NCI-H446 treated with DMSO at 0.1 percent for 48 hours (cell line): ENCODE data around the gene CD86.

ENCODE experiments used
- DNase-seq: peaks from one replicate; lab custom pipeline; 2025; lab: John Stamatoyannopoulos, UW

The CD86 gene

GRCh38 chr3:122060040-122060698 lies 5.0 kb downstream of the CD86 start:
- no peak for DNase-seq

GRCh38 chr3:122063908-122064307 lies 8.7 kb downstream of the CD86 start:
- no peak for DNase-seq

GRCh38 chr3:122064326-122064725 lies 9.2 kb downstream of the CD86 start:
- no peak for DNase-seq

GRCh38 chr3:122066331-122067213 lies 11.4 kb downstream of the CD86 start:
- DNase-seq: no peak

- no peak for DNase-seq
These were observed 12.0 kb downstream of the CD86 start for GRCh38 chr3:122067214-122067550.

DNA sequence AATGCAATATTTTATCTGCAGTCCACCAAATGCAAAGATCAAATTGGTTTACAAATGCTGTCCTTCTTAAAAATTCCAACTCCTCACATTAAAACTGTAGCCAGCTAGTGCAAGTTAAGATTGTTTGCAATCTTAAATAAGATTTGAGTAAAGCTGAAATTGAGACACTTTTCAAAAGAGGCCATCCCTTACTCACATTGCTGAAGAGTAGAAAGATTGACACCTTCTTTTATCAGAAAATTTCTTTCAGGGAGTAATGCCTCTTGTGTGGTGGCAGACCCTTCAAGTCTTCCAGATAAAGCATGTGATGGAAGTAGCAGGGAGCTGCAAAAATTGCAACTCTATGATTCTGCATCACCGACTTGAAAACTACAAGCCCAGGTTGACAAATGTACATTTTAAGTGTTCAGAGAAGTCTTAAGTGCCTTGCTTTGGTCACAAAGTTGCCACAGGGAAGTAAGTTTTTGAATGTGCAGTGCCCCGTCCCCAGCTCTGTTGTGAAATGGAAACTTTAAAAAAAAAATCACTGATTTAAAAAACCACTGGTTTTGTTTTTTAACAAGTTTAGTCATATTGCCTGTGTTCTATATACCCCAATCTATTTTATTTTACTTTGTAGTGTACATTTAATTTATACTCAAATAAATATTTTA lies 12.6 kb downstream of the CD86 start:
- no peak for DNase-seq

DNA sequence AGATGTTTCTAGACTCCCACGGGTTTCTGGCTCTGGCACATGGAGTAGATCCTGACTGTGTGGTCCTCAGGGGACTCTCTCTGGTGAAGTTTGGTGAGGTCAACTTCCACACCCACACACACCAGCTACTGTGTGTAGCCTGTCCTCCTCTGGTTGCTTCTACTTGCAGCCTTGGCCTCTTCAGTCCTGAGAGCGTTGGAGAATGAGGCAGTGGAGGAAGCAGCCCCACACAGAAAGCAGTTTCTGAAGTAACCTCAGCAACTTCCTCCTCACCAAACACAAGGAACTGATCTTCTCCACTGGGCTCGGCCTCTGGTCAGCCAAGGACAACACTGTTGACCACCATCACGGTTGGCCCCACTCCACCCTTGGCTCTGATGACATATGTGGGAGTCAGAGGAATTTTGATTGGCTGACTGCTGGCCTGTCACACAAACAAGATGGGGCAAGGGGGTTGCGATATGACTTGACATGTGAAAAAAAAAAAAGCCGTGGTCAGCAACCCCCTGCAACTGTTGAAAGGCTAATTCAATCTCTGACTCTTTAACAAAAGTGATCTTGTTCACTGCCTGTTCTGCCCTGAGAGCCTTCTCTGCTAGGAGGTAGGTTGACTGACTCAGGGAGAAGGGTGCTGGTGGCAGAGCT lies 19.6 kb downstream of the CD86 start:
- no peak for DNase-seq

DNA sequence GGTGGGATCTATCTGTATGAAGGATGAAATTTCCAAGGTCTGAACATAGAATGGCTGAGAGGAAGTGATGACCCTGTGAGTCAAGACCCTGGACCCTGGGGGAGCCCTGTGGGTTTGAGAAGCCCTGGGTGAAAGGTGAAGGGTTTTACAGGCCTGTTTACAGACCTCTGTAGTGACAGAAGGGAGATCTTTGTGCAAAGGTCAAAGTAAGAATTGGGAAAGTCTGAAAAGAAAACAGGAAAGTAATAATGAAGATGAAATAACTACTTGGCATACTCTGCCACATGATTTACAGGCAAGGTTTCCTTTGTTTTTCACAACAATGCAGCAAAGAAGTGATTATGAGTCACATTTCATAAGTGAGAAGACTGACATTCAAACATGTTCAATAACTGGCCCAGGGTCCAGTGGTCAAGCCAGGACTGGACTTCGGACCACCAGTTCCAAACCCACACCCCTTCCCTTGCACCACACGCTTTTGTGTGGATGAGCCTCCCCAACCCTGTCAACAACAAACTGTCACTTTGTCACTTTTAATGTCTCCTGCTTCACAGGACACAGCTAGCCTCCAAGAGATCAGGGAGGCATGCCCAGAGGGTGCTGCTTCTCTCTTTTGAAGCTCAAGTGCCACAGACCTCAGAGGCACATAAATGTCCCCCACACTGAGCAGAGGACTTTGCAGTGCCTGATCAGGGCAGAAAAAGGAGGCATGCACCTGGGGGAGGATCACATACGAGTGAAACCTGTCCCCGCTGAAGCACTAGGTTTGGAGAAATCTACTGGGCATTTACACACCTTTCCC lies 21.5 kb downstream of the CD86 start:
- no peak for DNase-seq

DNA sequence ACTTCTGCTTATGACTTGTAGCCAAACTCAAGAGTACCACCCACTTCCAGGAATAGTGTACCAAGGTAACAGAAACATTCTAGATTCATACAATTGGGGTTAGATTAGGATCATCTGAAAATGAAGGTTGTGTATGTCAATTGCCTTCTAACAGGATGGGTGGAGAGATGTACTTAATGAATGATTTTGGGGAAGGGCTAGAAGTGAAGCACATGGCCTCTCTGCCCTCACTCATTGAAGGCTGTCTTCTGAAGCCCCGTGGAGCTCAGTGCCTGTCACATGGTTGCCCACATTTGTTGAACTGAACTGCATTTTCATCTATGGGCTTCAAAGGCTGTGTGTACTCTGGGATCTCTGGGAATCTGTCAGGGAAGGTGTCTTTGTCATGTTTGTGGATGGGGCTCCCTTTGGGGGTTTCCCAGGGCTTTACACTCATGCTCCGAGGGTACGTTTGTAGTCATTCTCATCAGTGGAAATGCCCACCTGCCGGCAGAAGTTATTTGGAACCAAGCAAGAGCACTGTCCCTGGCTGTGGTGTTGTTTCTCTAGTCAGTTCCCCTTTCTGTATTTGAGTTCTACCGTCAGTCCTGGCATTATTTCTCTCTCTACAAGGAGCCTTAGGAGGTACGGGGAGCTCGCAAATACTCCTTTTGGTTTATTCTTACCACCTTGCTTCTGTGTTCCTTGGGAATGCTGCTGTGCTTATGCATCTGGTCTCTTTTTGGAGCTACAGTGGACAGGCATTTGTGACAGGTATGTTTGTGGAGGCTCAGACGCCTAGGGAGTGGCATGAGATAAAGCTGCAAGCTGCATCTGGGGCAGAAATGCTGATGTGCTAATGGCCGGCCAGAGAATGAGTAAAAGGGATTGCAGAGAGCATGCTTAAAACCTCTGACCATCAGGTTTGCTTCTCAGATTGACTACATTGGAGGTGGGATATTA lies 22.4 kb downstream of the CD86 start:
- DNase-seq: no peak

- no peak for DNase-seq
These were observed 23.2 kb downstream of the CD86 start for GRCh38 chr3:122078235-122078935.

DNA sequence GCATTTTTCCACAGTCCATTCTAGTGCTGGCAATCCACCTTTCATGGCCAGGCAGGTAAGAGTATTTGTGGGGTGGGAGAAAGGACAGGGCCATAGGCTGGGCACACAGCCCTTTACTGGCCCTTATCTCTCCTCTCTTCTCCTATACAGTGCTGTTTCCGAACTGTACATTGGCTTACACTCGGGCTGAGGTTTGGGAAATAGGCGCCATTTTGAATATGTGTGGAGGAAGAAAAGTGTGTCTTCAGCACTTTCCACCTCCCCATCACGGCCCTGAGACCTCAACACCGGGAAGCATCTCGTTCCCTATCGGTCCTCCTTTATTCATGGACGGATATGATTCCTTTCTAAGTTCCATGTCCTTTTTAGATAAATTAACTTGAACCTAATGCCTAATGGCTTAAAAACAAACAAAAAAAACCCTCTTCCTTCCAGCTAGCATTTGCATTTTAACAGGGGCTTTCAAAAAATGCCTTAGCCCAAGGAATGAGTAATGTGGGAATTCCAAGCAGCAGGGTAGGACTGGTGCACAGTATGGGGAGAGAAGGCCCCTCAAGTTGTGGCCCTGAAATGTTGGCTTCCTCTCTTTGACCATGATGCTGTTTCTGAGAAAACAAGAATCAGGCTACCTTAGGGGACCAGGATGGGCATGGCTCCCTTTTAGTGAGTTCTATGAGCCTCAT lies 24.5 kb downstream of the CD86 start:
- DNase-seq: no peak

GRCh38 chr3:122080207-122080587 lies 25.0 kb downstream of the CD86 start:
- no peak for DNase-seq

- DNase-seq: no peak
These were observed 26.5 kb downstream of the CD86 start for GRCh38 chr3:122081543-122082247.

- DNase-seq: no peak
These were observed 27.2 kb downstream of the CD86 start for GRCh38 chr3:122082357-122082756.

DNA sequence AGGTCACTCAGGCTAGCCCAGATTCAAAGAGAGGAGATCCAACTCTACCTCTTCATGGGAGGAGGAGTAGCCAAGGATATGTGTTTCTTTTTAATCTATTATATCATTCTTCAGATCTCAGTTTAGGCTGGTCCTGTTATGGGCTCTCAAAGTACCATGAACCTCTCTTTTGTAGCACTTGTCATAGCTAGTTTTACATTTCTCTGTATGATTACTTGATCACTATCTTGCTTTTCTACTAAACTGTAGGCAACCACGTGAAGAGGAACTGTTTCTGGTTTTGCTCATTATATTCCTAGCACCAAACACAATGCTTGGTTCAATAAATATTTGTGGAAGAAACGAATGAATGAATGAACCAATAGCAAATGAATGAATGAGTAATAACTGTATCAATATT lies 29.6 kb downstream of the CD86 start:
- DNase-seq: no peak

- DNase-seq: no peak
These were observed 30.5 kb downstream of the CD86 start for GRCh38 chr3:122085673-122086072.

DNA sequence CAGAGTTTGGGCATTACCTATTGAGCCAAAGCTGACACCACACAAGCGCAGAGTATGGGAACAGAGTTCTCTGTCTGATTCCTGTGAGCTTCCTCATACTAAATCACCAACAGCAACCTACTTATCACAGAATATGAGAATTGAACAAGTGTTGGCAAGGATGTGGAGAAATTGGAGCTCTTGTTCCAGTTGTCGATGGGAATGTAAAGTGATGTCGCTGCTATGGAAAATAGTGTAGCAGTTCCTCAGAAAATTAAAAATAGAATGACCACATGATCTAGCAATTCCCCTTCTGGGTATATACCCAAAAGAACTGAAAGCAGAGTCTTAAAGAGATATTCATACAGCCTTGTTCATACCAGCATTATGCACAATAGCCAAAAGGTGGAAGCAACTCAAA lies 33.4 kb downstream of the CD86 start:
- DNase-seq: no peak

DNA sequence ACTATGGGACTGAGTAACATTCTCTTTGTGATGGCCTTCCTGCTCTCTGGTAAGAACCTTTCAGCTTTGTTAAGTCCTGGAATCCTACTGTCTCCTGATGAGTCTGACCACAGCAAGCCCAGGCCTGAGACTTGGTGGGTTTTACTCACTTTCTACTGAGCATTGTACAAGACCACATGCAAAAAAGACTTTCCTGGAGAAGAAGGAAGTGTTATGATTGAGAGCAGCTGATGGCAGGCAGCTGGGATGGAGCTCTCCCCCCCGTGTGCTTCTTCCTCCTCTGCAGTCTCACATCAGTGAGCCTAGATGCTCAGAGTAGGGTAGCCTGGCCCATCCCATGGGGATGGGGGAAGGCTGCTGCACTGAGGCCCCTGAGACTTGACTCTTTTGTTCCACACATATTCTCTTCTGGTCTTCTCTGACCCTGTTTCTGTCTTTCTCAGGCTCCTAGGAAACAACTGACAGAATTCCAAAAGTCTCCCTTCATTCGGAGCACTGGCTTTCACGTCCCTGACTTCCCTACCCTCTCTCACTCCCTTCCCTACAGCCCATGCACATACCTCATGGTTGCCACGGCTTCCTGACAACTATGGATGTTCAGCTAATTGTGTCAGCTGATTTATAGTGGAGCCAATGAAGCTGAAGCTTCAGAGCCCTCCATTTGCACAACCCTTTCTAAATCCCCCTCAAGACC lies 36.6 kb downstream of the CD86 start:
- no peak for DNase-seq
